ENCODE results near the gene ZP3.
"Not testable (repeated sequence)": the region's sequence is repeated elsewhere in the genome, so short reads cannot be mapped to it uniquely, and the experiment has no call there.

ZP3 gene

DNA sequence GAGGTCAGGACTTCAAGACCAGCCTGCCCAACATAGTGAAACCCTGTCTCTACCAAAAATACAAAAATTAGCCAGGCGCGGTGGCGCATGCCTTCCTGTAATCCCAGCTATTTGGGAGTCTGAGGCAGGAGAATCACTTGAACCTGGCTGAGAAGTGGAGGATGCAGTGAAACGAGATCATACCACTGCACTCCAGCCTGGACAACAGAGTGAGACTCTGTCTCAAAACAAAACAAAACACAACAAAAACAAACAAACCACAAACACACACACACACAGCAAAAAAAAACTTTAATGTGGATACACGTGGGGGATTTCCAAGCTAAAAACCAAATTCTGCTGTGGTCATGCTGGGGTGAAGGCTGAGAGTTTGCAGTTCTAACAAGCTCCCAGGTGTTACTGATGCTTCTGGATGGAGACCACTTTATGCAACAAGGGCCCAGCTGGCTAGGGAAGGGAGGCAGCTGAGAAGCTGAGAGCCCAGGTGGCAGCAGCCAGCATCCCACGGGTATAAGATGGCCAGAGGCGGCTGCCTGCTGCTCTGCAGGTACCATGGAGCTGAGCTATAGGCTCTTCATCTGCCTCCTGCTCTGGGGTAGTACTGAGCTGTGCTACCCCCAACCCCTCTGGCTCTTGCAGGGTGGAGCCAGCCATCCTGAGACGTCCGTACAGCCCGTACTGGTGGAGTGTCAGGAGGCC is at the start of gene ZP3:
ZP3 (plus strand) TSS at position 538 of the 699 bp plus-strand sequence; CDS start at position 553, 15 bp downstream.
- no peak for DNase-seq

DNA sequence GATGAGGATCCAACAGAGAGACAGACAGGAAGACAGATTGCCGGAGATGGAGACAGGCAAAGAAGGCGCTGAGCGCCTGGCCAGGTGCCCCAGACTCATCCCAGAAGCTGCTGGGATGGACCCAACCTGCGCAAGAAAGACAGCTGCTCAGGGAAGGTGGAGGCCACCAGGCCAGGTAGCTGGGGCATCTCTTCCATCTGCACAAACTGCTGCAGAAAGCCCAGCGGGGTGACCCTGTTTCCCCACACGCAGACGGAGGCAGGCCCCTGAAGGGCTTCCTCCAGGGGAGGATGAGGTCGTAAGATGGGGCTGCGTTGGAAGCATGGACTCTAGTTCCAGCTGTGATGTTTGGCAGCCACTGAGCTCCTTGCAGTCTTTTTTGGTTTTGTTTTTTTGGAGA is 49.5 kb upstream of the ZP3 start:
- DNase-seq: no peak

DNA sequence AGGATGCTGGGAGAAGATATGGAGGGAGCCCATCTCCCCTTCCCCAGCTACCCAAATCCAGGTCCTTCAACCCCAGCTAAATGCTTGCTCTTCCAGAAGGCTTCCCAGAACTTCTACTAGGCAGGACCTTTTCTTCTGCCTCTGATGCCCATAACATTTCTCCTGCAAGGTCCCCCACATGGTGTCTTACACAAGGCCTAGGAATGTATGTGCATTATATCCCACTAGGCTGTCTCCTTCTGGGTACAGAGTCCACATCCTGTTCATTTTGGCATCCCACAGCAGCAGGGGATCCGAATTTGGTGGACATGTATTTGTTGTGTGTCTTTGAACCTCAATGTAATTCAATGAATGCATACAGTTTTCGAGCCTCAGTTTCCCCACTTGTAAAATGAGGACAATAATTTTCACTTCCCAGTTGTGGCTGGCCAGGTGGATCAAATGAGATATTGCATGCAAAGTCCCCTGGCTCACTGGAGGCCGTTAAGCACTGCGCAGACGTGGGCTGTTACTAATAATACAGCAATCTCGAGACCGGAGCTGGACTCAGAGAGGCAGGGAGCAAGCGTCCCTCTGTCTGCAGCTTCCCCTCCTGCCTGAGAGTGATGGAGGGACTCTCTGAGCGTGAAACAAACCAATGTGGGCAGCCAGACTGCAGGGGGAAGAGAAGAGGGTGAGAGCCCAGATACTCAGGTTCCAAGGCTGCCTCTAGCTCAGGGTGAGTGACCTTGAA is 47.4 kb upstream of the ZP3 start:
- DNase-seq: no peak

DNA sequence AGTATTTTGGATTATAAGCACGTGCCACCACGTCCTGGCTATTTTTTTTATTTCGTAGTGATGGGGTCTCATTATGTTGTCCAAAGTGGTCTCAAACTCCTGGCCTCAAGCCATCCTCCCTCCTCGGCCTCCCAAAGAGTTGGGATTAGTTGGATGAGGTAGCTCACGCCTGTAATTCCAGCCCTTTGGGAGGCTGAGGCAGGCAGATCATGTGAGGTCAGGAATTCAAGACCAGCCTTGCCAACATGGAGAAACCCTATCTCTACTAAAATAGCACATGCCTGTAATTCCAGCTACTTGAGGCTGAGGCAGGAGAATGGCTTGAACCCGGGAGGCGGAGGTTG is 44.2 kb upstream of the ZP3 start:
- DNase-seq: no peak

DNA sequence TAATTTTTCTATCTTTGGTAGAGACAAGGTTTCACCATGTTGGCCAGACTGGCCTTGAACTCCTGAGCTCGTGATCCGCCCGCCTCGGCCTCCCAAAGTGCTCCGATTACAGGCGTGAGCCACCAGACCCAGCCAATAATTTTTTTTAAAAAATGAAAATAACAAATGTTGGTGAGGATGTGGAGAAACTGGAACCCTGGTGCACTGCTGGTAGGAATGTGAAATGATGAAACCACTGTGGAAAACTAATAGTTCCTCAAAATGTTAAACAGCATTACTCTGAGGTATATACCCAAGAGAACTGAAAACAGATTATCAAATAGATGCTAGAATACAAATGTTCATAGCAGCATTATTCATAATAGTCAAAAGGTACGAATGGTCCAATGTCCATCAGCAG is 42.9 kb upstream of the ZP3 start:
- no peak for DNase-seq

DNA sequence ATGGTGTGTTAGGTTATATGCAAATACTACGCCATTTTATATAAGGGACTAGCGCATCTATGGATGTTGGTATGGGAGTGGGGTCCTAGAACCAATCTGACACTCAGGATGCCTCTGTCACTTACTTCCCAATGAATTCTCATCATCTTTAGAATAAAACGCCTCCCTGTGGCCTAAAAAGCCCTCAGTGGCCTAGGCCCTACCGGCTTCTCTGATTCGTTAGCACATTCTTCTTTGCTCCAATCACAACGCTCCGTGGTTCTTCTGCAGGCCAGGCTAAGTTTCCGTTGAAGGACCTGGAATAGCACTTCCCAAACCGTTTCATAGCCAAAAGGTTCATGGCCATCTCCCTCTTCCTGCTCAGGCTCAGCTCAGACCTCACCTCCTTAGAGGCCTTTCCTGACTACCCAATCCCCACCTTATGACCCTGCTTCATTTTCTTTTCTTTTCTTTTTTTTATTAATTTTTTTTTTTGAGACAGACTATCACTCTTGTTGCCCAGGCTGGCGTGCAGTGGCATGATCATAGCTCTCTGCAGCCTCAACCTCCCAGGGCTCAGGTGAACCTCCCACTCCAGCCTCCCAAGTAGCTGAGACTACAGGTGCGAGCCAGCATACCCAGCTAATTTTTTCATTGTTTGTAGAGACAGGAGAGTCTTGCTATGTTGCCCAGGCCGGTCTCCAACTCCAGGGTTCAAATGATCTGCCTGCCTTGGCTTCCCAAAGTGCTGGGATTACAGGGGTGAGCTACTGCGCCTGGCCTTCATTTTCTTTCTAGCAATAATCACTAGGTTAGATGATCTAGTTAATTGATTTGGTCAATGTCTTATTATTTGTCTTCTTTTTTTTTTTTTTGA is 41.4 kb upstream of the ZP3 start:
- DNase-seq: no peak

DNA sequence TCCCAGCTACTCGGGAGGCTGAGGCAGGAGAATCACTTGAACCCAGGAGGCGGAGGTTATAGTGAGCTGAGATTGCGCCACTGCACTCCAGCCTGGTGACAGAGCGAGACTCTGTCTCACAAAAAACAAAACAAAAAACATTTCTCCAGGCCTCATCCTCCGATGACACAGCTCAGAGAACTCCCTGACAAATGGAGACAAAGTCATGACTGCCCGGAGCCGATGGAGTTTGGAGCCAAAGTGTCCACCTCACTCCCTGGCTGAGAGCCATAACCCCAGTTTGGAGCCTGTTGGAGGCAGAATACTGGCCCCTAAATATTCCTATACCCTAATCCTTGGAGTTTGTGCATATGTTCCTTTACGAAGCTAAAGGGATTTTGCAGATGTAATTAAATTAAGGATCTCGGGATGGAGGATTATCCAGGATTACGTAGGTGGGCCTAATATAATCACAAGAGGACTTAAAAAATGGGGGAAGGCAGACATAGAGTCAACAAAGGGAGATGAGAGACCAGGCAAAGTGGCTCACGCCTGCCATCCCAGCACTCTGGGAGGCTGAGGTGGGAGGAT is 38.0 kb upstream of the ZP3 start:
- DNase-seq: no peak

DNA sequence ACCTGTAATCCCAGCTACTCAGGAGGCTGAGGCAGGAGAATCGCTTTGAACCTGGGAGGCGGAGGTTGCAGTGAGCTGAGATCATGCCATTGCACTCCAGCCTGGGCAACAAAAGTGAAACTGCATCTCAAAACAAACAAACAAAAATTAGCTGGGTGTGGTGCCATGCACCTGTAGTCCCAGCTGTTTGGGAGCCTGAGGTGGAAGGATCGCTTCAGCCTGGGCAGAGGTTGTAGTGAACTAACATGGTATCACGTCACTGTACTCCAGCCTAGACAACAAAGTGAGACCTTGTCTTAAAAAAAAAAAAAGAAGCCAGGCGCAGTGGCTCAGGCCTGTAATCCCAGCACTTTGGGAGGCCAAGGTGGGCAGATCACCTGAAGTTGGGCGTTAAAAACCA is 37.0 kb upstream of the ZP3 start:
- DNase-seq: not testable (repeated sequence)

DNA sequence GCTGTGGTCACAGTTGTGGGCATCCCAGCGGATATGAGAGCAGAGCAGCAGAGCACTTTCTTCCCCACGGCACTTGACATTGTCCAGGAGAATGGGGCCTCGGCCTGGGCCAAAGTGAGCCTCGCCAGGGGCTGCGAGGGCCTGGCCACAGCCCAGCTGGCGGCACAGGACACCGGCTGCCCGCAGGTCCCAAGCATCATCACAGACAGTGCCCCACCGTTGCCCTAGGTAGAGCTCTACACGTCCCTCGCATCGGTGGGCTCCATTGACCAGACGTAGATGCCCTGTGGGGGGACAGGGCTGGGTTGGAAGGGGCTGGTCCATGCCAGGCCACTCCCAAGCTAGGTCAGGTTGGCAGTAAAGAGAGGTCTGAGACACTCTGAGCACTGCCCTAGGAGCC is 34.7 kb upstream of the ZP3 start:
- DNase-seq: no peak

DNA sequence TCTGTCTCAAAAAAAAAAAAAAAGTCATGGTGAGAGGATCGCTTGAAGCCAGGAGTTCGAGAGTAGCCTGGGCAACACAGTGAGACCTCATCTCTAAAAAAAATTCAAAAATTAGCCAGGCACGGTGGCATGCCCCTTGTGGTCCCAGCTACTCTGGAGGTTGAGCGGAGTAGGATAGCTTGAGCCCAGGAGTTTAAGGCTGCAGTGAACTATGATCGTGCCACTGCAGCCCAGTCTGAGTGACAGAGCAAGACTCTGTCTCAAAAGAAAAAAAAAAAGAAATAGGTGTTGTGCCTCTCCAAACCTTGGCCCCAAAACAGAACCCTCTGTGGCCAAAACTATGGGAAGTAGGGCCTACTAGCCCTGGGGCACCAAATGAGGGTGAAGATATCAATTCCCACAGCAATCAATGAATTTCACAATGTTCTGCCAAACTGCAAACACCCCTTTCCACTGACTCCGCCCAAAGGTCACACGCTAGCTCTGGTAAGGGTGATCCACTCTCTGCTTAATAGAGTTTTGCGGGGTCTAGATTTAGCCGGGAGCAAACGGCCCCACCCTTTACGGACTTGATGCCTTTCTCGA is 32.1 kb upstream of the ZP3 start:
- no peak for DNase-seq

DNA sequence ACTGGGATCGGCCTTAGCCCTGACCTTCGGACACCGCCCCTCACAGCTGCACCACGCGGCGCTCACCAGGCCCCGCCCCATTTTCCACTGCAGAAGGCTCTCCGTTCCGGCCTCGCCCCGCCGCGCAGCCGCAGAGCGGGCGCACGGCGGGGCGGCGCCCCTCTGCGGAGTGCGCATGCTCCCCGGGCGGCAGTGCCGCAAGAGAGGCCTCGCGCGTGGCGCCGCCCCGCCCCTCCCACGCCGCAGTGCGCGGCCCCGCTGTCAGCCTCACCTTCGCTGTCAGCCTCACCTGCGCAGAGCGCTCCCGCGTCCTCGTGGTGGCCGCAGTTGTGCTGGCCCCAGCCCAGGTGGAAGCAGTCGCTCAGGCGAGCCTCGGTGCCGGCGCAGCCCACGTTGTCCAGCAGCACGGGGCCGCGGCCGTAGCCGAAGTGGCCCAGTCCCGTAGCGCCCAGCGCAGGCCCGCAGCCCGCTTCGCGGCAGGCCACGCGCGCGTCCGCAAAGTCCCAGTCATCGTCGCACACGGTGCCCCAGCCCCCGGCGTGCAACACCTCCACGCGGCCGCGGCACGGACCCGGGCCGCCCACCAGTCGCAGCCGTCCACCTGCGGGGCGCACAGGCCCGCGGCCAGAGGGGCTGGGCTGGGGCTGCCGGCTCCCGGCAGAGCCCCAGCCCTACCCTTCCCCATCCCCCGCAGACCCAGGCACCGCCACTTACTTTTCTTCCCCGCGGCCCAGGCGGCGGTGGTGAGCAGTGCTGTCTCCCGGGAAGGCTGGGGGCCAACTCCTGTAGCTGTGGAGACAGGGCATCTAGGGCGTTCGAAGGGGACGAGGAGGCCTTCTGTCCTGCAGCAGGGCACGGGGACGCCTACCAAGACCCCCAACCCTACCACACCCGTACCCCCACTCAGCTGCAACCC is 31.4 kb upstream of the ZP3 start:
- DNase-seq: peak; percentile 60

DNA sequence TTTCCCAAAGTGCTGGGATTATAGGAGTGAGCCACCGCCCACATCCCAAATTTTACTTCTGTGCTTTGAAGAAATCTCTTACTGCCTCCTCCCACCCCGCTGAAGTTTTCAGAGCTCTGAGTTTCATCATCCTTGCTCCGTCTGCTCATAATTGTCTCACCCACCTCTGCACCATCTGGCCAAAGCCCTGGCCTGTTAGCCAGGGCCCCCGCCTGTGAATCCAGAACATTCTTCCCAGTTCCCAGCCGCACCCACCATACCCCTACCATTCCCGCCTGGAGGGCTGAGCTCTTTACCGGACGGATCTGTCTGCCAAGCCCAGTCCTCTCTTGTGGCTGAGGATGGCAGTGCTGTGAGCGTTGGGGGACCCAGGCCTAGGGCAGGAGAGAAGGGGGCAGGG is 29.8 kb upstream of the ZP3 start:
- DNase-seq: no peak

DNA sequence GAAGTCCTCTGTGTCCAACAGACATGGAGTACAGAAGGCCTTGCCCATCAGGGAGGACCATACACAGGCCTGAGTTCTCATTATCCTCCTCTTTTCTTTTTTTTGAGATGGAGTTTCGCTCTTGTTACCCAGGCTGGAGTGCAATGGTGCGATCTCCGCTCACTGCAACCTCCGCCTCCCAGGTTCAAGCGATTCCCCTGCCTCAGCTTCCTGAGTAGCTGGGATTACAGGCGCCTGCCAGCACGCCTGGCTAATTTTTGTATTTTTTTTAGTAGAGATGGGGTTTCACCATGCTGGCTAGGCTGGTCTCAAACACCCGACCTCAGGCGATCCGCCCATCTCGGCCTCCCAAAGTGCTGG is 29.2 kb upstream of the ZP3 start:
- DNase-seq: not testable (repeated sequence)

DNA sequence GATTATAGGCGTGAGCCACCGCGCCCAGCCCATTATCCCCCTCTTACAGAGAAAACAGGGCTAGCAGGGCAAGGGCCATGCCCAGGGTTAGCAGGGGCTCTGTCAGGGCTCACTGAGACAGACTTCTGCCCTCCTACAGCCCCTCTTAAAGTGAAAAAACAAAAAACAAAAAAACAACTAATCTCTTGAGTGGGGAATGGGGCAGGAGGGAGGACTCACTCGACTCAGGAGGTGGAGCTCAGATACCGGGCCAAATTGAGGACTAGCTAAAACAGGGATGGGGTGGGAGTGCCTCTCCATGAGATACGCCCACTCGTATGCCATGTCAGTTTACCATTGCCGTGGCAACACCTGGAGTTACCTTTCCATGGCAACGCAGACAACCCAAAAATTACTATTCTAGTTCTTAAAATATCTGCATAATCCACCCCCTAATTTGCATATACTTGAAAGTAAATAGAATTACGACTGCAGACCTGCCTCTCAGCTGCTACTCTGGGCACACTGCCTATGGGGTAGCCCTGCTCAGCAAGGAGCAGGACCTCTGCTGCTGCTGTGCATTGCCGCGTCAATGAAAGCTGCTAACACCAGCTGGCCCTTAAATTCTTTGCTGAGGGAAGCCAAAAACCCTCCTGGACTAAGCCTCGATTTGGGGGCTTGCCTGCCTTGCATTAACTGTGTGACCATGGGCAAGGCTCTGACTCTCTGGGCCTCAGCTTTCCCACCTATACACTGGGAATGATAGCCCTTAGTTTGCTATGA is 28.6 kb upstream of the ZP3 start:
- DNase-seq: no peak

DNA sequence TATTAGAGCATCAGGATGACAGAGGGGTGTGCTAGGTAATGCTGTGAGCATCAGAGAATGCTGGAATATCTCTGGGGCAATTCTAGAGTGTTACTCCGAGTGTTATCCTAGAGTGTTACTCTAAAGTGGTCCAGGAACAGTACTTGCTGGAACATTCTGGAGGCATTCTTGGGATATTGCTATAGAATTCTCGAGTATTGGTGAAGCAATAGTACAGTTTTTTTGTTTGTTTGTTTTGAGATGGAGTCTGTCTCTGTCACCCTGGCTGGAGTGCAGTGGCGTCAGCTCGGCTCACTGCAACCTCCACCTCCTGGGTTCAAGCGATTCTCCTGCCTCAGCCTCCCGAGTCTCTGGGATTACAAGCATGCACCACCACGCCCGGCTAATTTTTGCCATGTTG is 27.9 kb upstream of the ZP3 start:
- DNase-seq: no peak

DNA sequence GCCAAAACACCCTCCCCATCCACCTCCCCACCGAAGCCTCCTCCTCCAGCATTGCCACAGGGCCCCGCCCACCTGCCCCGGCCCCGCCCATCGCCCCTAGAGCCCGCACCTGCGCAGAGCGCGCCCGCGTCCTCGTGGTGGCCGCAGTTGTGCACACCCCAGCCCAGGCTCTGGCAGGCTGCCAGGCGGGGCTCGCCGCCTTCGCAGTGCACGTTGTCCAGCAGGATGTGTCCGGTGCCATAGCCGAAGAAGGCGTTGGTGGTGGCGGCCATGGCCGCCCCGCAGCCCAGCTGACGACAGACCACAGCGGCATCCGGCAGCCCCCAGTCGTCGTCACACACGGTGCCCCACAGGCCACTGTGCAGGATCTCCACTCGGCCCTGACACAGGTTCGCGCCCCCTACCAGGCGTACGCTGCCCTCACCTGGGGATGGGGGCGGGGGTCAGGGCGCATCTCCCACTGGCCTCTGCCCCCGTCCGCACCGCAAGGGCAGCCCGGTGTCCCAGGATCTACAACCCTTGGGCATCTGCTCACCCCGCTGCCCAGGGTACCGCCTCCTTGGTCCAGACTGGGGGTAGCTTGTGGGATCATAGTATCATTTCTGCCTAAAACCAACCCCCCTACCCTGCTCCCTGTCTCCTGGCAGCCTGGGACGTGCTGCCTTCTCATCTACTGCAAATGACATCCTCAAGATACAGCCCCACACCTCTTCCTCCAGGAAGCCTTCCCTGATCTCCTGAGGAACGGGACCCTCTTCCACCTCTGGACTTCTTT is 27.2 kb upstream of the ZP3 start:
- peak; percentile 20 for DNase-seq

DNA sequence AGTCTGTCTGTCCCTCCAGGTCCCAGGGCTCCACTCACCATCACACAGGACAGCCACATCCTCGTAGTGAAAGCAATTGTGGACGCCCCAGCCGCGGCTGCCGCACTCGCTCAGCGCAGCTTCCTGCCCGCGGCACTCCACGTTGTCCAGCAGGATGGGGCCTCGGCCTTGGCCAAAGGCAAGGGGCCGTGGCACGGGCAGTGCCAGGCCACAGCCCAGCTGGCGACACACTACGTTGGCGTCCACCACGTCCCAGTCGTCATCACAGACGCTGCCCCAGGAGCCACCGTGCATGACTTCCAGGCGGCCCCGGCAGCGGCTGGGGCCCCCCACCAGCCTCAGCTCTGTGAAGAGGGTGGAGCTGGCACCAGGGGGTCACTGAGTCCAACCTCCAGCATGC is 24.5 kb upstream of the ZP3 start:
- no peak for DNase-seq

DNA sequence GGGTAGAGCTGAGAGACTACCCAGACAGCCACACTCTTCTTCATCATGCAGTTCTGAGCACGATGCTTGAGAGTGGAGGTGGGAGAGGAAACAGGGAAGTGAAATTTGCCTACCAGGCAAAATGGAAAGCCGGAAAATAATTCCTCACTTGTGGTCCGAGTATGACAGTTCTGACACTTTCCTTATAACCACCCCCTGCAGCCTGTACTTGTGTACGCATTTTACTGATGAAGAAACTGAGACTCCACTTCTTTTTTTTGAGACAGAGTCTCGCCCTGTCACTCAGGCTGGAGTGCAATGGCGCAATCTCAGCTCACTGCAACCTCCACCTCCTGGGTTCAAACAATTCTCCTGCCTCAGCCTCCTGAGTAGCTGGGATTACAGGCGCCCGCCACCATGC is 21.7 kb upstream of the ZP3 start:
- DNase-seq: not testable (repeated sequence)

DNA sequence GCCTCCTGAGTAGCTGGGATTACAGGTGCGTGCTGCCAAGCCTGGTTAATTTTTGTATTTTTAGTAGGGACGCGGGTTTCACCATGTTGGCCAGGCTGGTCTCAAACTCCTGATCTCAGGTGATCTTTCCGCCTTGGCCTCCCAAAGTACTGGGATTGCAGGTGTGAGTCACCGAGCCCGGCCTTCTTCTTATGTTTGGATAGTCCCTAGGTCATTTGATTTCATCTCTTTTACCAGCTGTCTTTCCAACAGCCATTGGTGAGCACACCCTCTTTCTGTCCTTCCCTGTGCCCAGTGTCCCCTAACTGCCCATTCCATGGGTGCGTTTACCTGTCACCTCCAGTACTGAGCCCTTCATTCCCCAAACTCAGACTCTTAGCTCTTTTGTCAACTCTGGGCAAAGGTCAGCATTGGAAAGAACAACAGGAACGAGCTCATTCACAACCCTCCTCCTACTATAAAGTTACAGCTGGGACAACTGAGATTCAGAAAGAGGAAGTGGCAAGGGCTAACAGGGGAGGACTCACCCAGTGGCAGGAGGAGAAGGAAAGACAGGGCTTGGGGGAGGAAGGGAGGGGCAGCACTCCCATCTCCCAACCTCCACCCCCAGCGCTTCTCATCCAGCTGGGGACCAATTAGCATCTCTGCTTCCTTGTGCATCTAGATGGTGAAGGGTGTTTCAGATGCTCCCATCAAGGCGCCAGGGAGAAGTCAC is 20.8 kb upstream of the ZP3 start:
- no peak for DNase-seq

DNA sequence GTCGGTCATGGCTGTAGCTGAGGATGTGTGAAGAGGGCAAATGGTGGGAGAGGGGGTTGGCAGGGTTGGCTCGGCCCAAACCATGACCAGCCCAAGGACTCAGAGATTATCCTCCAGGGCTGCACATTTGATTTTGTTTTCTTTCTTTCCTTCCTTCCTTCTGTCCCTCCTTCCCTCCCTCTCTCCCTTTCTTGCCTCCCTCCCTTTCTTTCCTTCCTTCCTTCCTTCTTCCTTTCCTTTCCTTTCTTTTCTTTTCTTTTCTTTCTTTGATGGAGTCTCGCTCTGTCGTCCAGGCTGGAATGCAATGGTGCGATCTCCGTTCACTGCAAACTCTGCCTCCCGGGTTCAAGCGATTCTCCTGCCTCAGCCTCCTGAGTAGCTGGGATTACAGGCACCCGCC is 19.0 kb upstream of the ZP3 start:
- no peak for DNase-seq

Data from GOT3 (cell line).